Heart right ventricle (tissue), 16 donors: Measurements from ENCODE around the gene KPNB1. TPM values are rescaled to one million over a fixed set of nuclear protein-coding genes. Genes with fewer than 3 reads are reported as not detected.

ENCODE experiments used
- ATAC-seq, 8 donors: fragments of 200-7000 bp; cut with Tn5 transposase; one replicate each; pipeline ENCODE4 v1.9.1; 2020; ENCODE audit warnings: mild to moderate bottlenecking in 8 of 8, moderate library complexity in 8 of 8, moderate number of reproducible peaks in 1 of 8
- DNase-seq, 2 donors: peaks; one replicate each; pipeline ENCODE4 v3.0.0-alpha.2; 2020
- H3K27ac ChIP-seq, 10 donors: fragments of 200-600 bp; sonication (generic) in 2 of 10; one replicate each; pipeline versions ENCODE4 v1.5.0 to v1.8.0; 2020 to 2022; ENCODE audit warnings: mild to moderate bottlenecking in 3 of 10
- H3K27me3 ChIP-seq, 7 donors: fragments of 200-600 bp; one replicate each; pipeline ENCODE4 v1.8.0; 2021 to 2022; ENCODE audit warnings: mild to moderate bottlenecking in 2 of 7
- H3K36me3 ChIP-seq, 9 donors: fragments of 200-600 bp; sonication (generic) in 1 of 9; one replicate each; pipeline versions ENCODE4 v1.5.0 to v1.8.0; 2020 to 2022; ENCODE audit warnings: mild to moderate bottlenecking in 2 of 9
- H3K4me1 ChIP-seq, 9 donors: fragments of 200-600 bp; sonication (generic) in 1 of 9; one replicate each; pipeline versions ENCODE4 v1.5.0 to v1.8.0; 2020 to 2022; ENCODE audit warnings: mild to moderate bottlenecking in 4 of 9
- H3K4me3 ChIP-seq, 10 donors: fragments of 200-600 bp; sonication (generic) in 2 of 10; one replicate each; pipeline versions ENCODE4 v1.5.0 to v1.8.0; 2020 to 2022; ENCODE audit warnings: mild to moderate bottlenecking in 7 of 10, moderate library complexity in 2 of 10
- H3K9me3 ChIP-seq, 11 donors: fragments of 200-600 bp in 10 of 11; sonication (generic) in 2 of 11; one replicate each; pipeline versions ENCODE4 v1.5.0 to v1.8.0; 2013 to 2022; ENCODE audit warnings: mild to moderate bottlenecking in 2 of 11, control low read depth in 1 of 11, moderate library complexity in 1 of 11
- WGBS, 2 donors: extraction: QIAGEN DNeasy Blood & Tissue Kit; methylation state at CpG; one replicate each; pipeline ENCODE4 v1.1.7; 2013; ENCODE audit warnings: inconsistent platforms in 1 of 2; 5-methylcytosine and 5-hydroxymethylcytosine counted together
- intact Hi-C, 10 donors: fragments of 100-400 bp; cut with DNase I; formaldehyde crosslinking; loops; one replicate each; pipeline versions ENCODE4 v1.11.1 to v1.14.2; 2022
- polyA plus RNA-seq, 2 donors: library from polyadenylated mRNA; stranded (reverse); fragments of 200-250 nt; gene quantifications; one replicate each; pipeline ENCODE4 v1.2.3, GENCODE V29; 2013
- total RNA-seq, 10 donors: library from RNA; stranded (reverse); fragmentation: NEBNext Ultra II Directional in 3 of 10; extraction: Animal tissue kit (Norgen Biotek cat#: 25700) in 3 of 10; gene quantifications; one replicate each; pipeline versions ENCODE4 v1.2.1 to v1.2.4, GENCODE V29; 2021 to 2023
- TF ChIP-seq, protein P1 (sequence below), 9 donors: fragments of 200-600 bp; sonication (generic) in 2 of 9; IDR thresholded peaks; one replicate each; pipeline versions ENCODE4 v1.5.0 to v1.8.0; 2021 to 2022; ENCODE audit warnings: antibody characterized with exemption in 9 of 9, mild to moderate bottlenecking in 5 of 9, moderate library complexity in 1 of 9
- donor health status: Arrhythmogenic right ventricular cardiomyopathy.
- donor health status: ischemic (EF 13 %, LVEDD 7.1; RV severe dilation, severe dysfunction).
- donor health status: healthy with polysubstance abuse.
- donor health status: DM: no; HTN: yes; CAD: no.
- donor health status: DM: no; HTN: no; CAD: no.
- donor health status: ischemic (EF 25% LVEDD 6.9; RV normal size, moderate dysfunction).
- donor health status: ischemic (EF 25% LVEDD 5.7; RV mildly dilated, moderate dysfunction).
- donor health status: healthy.
- donor health status: DM: yes; HTN: yes; CAD: no.
- donor health status: Ischemic cardiomyopathy.
- donor health status: ischemic (EF 35%, LVEDD 5.7; RV mildly dilated, moderate dysfunction).
- donor health status: nonischemic (EF 11% LVEDD 7.7; RV severe dilation, severe dysfunction).
- donor health status: DM: yes; HTN: yes; CAD: no.
- donor health status: PGD.
- donor health status: ischemic (EF 29% LVEDD 5.4; RV normal size, mild dysfunction).
- donor health status: nonischemic (EF 23%, LVEDD 6.1; RV moderate dilation, normal function).

Gene KPNB1
- total and polyA plus RNA-seq, 12 donors: 30.6 to 236 (median 182) TPM

DNA sequence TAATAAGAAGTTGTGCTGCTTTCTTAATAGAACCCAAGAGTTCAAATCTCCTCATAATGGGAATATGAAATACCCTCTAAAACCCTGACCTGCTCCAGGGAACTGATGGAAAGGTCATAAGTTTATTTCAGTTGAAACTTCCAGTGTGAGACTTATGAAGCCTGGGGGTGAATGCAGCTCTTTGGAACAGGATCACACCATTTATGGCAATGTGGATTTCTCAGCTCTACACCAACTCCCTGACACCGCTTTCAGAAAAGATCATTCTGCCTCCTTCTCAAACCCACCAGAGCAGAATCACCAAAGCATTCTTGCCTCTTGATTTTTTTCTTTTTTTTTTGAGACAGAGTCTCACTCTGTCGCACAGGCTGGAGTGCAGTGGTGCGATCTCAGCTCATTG is 16.7 kb upstream of the KPNB1 start:
- WGBS, 2 donors: 97% methylated on average over 3 of the region's 3 CpGs
- no peaks in the 10 kb centered on the region for H3K9me3 ChIP-seq
- TF ChIP-seq, protein P1, sequence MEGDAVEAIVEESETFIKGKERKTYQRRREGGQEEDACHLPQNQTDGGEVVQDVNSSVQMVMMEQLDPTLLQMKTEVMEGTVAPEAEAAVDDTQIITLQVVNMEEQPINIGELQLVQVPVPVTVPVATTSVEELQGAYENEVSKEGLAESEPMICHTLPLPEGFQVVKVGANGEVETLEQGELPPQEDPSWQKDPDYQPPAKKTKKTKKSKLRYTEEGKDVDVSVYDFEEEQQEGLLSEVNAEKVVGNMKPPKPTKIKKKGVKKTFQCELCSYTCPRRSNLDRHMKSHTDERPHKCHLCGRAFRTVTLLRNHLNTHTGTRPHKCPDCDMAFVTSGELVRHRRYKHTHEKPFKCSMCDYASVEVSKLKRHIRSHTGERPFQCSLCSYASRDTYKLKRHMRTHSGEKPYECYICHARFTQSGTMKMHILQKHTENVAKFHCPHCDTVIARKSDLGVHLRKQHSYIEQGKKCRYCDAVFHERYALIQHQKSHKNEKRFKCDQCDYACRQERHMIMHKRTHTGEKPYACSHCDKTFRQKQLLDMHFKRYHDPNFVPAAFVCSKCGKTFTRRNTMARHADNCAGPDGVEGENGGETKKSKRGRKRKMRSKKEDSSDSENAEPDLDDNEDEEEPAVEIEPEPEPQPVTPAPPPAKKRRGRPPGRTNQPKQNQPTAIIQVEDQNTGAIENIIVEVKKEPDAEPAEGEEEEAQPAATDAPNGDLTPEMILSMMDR (IDR thresholded peaks at IDR 0.05): no peak
- peaks cover 0 to 10% (median 0%) of the 10 kb centered on the region in 9 donors for H3K4me1 ChIP-seq
- H3K27me3 ChIP-seq: no peaks in the 10 kb centered on the region
- DNase-seq (no peak), ATAC-seq (no peak)
- intact Hi-C loops: no loop called here
- H3K27ac ChIP-seq: no peak overlapping the region
- no peak overlapping the region for H3K4me3 ChIP-seq
- H3K36me3 ChIP-seq: peaks cover 0 to 51% (median 11%) of the 10 kb centered on the region in 9 donors

DNA sequence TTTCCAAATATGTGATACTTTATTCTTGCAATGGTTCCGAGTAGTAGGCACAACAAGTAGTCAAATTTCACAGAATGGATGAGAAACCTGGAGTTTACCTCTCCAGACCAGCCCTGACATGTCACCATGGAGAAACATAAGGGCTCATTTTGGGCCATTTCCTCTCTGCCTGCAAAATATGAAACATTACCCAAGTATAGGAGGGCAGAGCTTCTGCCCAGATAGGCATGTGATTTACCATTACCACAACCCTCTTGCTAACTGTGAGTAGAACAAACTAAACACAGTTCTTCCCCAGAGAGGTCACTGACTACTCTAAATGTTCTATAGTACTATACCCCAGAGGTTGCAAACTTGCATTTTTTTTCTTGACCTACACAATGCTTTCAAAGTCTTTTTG is 15.7 kb upstream of the KPNB1 start:
- Histone ChIP-seq H3K4me1 (peaks cover 0 to 10% (median 0%) of the 10 kb centered on the region in 9 donors), H3K27me3 (no peaks in the 10 kb centered on the region), H3K4me3 (no peak overlapping the region), H3K27ac (no peak overlapping the region), H3K9me3 (no peaks in the 10 kb centered on the region), H3K36me3 (peaks cover 0 to 53% (median 11%) of the 10 kb centered on the region in 9 donors)
- TF ChIP-seq, protein P1 (IDR thresholded peaks at IDR 0.05): no peak
- 96 to 100% methylated on average over 1 of the region's 1 CpG for WGBS, 2 donors
- DNase-seq: no peak
- no peak for ATAC-seq
- intact Hi-C loops: no loop called here

- DNase-seq (no peak), ATAC-seq (no peak)
- no peaks in the 10 kb centered on the region for H3K27me3 ChIP-seq
- WGBS, 2 donors: 93 to 97% methylated on average over 3 of the region's 3 CpGs
- TF ChIP-seq, protein P1 (IDR thresholded peaks at IDR 0.05): no peak
- peaks cover 0 to 10% (median 0%) of the 10 kb centered on the region in 9 donors for H3K4me1 ChIP-seq
- H3K36me3 ChIP-seq: peaks cover 0 to 53% (median 11%) of the 10 kb centered on the region in 9 donors
- no peak overlapping the region for H3K27ac ChIP-seq
- no peak overlapping the region for H3K4me3 ChIP-seq
- H3K9me3 ChIP-seq: no peaks in the 10 kb centered on the region
- intact Hi-C loops: no loop called here
Measured at GRCh38 chr17:47634870-47635269, 14.8 kb upstream of the KPNB1 start.

DNA sequence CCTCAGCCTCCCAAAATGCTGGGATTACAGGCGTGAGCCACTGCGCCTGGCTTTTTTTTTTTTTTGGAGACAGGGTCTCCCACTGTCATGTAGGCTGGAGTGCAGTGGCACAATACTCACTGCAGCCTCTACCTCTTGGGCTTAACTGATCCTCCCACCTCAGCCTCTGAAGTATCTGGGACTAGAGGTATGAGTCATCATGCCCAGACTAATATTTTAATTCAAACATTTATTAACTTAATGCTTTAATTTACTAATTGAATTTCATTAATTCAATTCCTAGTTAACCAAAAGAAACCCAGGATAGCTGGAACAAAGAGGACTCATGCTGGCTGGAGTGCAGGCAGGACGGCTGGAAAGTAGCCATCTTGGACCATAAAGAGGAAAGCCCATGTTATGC is 14.0 kb upstream of the KPNB1 start:
- DNase-seq (no peak), ATAC-seq (no peak)
- peaks cover 0 to 53% (median 11%) of the 10 kb centered on the region in 9 donors for H3K36me3 ChIP-seq
- intact Hi-C loops: no loop called here
- peaks cover 0 to 10% (median 0%) of the 10 kb centered on the region in 9 donors for H3K4me1 ChIP-seq
- peak overlapping the region in 1 of 10 donors; percentile 27 for H3K27ac ChIP-seq
- no peaks in the 10 kb centered on the region for H3K9me3 ChIP-seq
- TF ChIP-seq, protein P1 (IDR thresholded peaks at IDR 0.05): no peak
- no peak overlapping the region for H3K4me3 ChIP-seq
- no peaks in the 10 kb centered on the region for H3K27me3 ChIP-seq
- WGBS, 2 donors: 89 to 93% methylated on average over 3 of the region's 3 CpGs
